Activated naive CD4-positive, alpha-beta T cell (primary cell): ENCODE data around the gene GLCCI1.
"Not testable (repeated sequence)": the region's sequence is repeated elsewhere in the genome, so short reads cannot be mapped to it uniquely, and the experiment has no call there.

Source experiments
- DNase-seq, 4 experiments: peaks; one replicate each; lab custom pipeline; 2025; lab: John Stamatoyannopoulos, UW

GLCCI1 gene

GRCh38 chr7:8094164-8095140 lies 125.9 kb downstream of the GLCCI1 start:
- no peak for DNase-seq

GRCh38 chr7:8101292-8101691 lies 132.7 kb downstream of the GLCCI1 start:
- DNase-seq = not testable (repeated sequence)

- no peak for DNase-seq
Observed at GRCh38 chr7:8103282-8103681, 134.7 kb downstream of the GLCCI1 start.

- no peak for DNase-seq
Observed at GRCh38 chr7:8105449-8106095, 137.0 kb downstream of the GLCCI1 start.

- no peak for DNase-seq
Observed at GRCh38 chr7:8109196-8110022, 140.8 kb downstream of the GLCCI1 start.

- no peak for DNase-seq
Observed at GRCh38 chr7:8111282-8111960, 142.8 kb downstream of the GLCCI1 start.

GRCh38 chr7:8112685-8113084 lies 144.1 kb downstream of the GLCCI1 start:
- DNase-seq = no peak

- DNase-seq = no peak
Observed at GRCh38 chr7:8113184-8113583, 144.6 kb downstream of the GLCCI1 start.

- no peak for DNase-seq
Observed at GRCh38 chr7:8114175-8114574, 145.6 kb downstream of the GLCCI1 start.

GRCh38 chr7:8115547-8116402 lies 147.2 kb downstream of the GLCCI1 start:
- DNase-seq = no peak

- no peak for DNase-seq
Observed at GRCh38 chr7:8117195-8117594, 148.6 kb downstream of the GLCCI1 start.

- no peak for DNase-seq
Observed at GRCh38 chr7:8119262-8119661, 150.7 kb downstream of the GLCCI1 start.

GRCh38 chr7:8120390-8121058 lies 151.9 kb downstream of the GLCCI1 start:
- no peak for DNase-seq

- DNase-seq = no peak
Observed at GRCh38 chr7:8121243-8121642, 152.6 kb downstream of the GLCCI1 start.

- DNase-seq = peak; percentile 28 to 61 (median 52)
Observed at GRCh38 chr7:8125680-8126444, 157.3 kb downstream of the GLCCI1 start.

- no peak for DNase-seq
Observed at GRCh38 chr7:8126601-8127167, 158.1 kb downstream of the GLCCI1 start.

GRCh38 chr7:8128449-8129317 lies 160.1 kb downstream of the GLCCI1 start:
- DNase-seq = no peak

GRCh38 chr7:8129318-8129659 lies 160.7 kb downstream of the GLCCI1 start:
- DNase-seq = no peak
